CD4-positive, alpha-beta T cell treated with Interleukin-10 for 1 hour (primary cell): ENCODE results near the gene TLL2.

Experiments
- DNase-seq: peaks from one replicate; pipeline ENCODE4 v3.0.0-alpha.2; 2020

TLL2 gene

DNA sequence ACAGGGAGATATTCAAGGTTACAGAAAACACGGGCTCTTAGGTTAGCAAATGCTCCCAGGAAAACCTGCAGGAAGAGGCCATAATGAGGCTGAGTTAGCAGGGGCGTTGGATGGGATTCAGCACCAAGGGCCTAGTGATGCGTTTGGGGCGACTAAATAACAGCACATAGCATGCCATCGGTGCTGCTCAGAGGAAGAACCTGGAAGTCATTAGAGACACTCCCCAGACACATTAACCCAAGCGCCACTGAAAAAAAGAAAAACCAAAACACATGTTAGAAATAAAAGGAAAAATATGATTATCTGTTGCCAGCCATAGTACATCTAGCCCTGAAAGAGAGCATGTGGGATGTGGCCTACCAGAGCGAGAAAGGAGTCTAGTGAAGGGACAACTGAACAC, 126.1 kb downstream of the TLL2 start:
- no peak for DNase-seq

DNA sequence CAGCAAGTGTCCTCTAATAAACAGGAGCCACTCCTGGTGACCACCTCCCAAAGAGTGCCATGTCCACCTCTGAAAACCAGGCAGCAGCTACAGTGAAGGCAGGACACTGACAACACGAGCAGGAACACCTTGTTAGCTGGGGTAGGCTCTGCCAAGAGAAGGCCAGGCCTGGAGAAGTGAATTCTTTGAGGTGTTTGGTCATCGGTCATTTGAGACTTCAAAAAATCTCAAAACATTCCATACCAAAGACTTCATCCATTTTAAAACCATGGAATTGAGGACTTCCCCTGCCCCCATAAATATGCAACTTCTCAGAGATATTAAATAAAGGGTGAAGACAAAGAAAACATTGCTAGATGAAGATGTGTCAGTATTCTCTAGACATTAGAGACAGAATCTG, 126.6 kb downstream of the TLL2 start:
- DNase-seq = no peak

DNA sequence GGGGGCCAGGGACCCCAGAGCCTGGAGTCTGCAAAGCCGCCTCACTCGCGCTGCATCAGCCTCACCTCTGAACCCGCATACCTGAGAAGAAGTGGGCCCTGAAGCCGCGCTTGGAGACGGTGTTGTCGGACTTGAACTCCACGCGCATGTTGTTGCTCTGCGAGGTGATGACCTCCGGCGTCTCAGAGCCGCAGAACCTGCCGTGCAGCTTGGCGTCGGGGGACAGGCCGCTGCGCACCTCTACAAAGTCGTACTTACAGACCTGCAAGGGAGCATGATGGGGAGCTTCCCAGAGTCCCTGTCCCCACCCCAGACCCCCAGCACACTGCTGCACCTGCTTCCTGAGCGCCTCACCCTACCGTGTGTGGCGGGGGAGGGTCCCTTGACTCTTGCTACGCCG, 129.2 kb downstream of the TLL2 start:
- no peak for DNase-seq

DNA sequence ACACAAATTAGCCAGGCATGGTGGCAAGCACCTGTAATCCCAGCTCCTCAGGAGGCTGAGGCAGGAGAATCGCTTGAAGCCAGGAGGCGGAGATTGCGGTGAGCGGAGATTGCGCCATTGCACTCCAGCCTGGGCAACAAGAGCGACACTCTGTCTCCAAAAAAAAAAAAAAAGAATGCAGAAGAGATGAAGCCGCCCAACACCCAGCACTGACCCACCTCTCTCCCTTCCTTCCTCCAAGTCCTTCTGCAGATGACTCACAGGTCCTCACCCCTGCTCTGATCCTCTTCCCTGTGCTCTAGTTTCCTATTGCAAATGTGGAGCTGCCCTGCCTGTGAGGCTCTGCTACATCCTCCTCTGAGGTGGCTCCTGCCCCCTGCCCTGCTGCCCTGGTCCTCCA, 132.9 kb downstream of the TLL2 start:
- no peak for DNase-seq

DNA sequence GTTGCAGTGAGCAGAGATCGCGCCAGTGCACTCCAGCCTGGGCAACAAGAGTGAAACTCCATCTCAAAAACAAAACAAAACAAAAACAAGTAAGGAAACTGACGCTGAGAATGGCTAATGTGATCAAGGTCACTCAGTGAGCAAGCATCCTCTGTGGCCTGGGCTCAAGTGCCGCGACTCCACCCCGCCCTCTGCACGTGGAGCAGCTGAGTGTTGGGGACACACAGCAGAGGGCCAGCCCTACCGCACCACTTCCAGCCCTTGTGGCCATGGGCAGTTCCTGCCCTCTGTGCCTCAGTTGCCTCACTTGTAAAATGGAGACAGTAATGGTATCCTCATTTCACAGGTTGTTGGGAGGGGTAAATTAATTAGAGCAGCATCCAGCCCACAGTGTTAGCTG, 134.0 kb downstream of the TLL2 start:
- no peak for DNase-seq

DNA sequence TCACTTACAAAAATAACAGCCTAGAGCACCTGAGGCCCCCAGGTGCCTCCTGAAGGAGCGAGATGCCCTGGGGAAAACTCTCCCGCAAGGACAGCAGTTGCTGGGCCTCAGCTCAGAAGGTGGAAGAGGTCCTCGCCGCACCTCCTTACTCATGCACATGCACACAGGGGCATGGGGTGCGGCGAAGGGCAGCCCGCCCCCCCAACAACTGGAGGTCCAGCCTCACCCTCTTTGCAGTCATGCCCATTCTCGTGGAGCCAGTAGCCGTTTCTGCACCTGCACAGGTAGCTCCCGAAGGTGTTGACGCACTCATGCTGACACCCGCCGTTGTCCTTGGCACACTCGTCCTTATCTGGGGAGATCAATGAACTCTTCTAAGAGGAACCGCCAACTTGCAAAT, 135.0 kb downstream of the TLL2 start:
- no peak for DNase-seq

DNA sequence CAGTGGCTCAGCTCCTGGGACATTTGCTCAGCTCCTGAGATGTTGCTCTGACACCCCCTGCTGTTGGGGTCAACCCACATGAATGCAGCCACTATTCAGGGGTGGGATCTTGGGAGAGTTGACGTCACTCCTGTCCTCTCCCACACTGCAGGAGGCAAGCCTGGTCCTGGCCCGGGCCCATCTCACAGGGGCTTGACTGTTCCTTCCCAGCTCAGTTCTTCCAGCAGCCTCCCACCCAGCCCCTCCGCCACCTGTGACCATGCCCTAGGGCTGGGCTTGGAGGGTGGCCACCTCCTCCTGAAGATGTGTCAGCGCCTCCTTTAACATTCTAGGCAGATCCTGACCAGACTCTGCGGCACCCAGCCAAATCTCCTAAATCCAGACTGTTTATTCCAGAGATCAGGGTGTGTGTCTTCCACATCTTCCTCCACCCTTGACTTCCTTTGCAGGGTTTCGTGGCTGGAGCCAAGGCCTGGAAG, 135.9 kb downstream of the TLL2 start:
- no peak for DNase-seq

DNA sequence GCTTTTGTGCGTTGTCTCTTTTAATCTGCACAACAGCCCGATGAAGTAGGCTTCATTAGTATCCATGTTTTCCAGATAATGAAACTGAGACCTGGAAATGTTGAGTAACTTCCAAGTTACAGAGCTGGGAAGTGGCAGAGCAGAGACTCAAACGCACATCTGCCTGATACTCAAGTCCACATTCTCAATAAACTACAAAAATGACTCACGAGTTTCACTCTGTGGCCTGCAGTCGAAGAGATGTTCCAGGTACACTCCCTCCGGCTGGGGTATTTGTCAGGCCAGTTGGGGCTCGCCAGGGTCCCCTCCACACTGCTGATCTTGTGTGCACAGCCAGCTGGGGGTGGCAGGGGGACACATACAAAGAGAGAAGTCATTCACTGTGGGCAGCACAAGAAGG, 137.2 kb downstream of the TLL2 start:
- no peak for DNase-seq

DNA sequence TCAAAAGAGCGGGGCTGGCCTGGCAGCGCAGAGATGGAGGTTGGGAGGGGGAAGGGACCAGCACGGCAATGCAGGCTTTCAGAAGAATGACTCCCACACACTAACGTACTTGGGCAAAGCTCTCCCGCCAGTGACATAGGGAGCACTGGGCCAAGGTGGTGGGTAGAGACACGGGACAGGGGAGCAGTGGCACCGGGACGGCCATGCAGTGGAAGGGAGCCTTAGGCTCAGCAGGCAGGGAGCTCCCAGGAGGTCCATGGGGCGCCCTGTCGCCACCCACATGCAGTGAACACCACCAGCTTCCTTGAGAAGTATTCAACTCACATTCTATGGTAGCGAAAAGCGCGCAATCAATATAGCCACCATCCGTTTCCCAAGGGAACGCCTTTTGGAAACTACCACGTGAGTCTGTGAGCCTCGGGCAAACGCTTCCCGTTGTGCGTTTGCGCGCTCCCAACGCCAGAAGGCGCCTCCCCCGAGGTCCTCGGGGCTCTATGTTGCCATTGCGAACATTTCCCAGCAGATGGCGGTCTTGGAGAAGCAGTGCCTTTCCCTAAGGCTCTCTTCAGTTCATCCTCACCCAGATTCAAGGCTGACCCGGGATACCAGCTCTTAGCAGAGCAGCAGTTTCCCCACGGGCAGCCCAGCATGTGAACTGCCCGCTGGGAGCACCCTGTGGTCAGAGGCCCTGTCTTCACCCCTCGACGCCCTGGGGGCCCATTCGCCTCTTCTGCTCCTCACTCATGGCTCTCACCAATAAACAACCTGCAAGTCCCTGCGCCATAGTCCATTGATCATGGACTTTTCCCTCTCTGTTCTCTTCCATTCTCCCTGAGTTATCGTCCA, 138.5 kb downstream of the TLL2 start:
- peak; percentile 70 for DNase-seq

DNA sequence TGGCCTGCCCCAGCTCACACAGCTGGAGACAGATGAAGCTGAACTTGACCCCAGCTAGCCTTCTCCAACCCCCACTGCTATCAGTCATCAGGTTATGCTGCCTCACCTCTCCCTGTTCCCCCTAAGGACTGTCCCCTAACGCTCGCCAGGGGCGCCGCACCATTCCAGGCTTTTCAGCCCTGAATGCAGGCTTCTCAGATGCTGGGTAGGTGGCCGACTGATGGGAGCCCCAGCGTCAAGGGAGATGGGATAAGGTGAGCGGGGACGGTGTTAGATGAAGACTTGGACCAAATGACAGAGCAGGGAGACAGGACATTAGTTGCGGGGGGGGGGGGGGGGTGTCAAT, 139.1 kb downstream of the TLL2 start:
- DNase-seq = no peak

DNA sequence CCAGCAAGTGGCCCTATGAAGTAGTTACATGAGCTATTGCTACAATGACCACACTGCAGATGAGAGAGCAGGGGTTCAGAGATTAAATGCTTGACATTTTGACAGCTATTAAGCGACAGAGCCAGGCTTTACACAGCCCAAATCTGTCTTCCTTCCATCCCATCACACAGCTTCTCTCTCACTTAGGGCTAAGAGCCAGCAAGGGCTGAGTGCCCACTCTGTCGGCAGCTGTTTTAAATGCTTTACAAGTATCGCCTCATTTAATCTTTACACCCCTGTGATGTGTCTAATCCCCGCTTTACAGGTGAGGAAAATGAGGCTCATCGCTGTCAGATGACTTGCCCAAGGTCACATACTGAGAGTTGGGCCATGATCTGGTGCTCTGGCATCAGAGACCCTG, 139.7 kb downstream of the TLL2 start:
- no peak for DNase-seq

DNA sequence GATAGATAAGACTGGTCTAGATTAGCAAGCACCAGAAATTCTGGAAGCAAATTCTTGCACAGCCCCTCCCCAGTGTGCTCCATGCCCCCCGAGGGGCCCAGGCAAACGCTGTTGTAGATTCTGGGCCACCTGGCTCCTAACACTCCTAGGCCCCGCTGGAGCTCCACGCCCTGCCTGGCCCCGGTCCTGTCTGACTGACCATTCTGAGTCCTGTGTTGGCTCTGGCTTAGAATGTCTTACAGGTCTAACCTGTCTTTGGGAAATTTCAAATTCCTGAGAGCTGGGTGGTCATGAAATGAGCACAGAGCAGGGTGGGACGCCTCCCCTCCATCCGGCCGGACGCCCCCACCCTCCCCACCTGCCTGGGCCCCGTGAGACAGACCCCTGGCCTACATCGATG, 142.4 kb downstream of the TLL2 start:
- DNase-seq = no peak

DNA sequence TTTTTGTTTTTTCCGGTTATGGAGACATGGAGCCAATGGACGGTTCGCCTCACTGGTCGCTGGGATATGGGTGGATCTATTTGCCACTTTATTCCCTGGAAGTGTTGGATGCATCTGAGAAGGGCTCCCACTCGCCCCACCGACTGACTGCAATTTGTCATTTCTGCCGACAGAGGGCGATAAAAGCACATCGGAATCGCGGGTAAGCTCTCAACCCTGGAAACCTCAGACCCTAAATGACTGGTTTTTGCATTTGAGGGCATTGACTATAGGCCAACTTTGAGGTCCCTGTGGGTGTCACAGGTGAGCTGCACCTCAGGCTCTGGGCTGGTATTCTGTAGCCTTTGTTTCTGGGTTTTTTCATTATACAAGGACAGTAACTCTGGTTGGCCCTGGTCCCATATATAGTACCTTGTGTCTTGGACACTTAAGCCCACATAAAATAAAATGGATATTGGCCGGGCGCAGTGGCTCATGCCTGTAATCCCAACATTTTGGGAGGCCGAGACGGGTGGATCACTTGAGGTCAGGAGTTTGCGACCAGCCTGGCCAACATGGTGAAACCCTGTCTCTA, 143.1 kb downstream of the TLL2 start:
- peak; percentile 55 for DNase-seq

DNA sequence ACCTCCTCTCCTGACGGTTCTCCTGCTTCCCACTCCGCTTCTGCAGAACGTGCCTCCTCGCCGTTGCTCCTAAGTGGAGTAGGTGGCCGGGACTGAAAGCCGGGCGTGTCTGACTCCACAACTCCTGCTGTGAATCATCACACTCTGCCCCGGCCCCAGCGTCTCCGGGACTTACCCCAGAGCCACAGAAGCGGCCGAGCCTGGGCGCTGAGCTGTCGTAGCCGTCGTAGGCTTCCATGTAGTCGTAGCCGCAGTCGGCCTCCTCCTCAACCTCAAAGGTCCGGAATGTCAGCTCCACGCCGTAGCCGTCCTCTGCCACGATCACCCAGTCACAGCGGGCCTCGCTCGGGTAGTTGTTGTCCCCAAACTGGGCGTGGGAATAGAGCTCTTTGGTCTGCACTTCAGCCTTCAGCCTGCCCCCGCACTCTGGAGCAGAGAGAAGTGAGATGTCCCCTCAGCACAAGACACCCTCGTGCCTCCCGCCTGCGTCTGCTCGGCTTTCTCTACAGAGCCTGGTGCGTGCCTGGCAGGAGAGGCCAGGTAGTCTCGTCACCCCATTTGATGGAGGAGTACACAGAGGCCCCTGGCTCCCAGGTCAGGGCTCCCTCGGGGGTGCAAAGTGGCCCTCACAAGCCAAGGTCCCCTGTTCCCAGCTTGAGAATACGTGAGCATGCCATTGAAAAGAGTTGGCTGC, 143.7 kb downstream of the TLL2 start:
- no peak for DNase-seq

DNA sequence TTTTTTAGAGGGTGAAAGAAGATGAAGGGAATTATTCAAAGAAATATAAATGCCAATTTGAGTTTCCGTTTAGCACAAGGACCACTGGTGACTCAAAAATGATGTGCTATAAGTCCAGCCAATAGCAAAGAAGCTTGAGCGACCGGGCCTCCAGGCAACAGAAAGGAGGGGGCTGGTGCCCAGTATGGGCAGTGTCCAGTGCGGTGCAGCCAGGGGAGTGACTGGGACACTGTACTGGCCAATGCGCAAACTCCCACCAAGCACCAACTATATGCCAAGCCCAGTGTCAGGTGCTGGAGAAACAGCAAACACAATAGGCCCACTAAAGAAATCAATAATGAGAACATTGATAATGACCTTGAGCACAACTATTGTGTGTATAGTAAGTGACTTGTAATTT, 144.8 kb downstream of the TLL2 start:
- no peak for DNase-seq

DNA sequence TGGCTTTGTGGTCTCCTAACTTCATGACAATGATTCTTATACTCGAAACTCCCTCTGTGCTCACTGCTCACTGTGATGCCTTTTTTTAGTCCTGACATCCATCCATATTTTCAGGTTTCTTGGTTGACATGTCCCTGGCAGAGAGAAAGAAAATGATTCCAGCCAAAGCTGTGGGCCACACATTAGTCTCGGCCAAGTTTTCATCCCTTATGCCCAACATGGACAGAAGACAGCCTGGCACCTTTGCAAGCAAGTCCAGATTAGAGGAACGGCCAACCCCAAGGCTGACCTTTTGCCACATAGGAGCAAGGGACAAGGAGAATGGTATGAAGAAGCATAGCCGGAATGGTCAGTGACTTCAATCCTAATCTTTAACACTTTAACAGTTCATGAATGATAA, 146.3 kb downstream of the TLL2 start:
- no peak for DNase-seq

DNA sequence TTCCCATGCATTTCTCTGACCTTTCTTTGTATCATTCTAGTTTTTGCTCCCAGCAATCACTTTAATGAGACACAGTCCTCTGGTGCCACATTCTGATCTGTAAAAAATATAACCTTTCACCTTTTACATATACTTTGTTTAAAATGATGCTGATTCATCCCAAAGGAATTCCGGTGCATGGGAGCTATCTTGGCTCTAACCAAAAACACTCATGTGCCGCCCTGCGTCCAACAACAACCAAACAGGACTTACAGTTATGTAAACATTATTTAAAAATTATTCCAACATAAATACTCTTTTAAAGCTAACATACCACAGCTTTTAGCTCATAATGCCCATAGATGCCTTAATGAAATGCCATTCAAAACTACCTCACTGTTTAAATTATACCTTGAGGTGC, 147.2 kb downstream of the TLL2 start:
- no peak for DNase-seq

DNA sequence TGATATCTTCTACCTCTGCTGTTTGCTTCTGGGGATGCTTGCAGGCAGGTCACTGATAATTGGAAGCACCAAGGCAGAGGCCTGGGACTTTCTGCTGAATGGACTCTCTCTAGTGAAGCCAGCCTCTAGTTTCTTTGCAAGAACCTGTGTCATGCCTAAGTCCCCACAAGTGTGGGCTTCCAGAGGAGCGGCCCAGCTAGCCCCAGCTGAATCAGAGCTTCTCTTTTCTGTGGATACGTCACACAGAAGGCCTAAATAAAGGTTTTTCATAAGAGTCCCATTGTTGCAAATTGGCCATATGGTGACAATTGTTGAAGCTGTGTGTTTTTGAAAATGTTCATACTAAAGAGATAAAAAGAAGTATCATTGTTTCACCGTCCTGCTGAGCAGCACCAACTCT, 148.2 kb downstream of the TLL2 start:
- DNase-seq = no peak

DNA sequence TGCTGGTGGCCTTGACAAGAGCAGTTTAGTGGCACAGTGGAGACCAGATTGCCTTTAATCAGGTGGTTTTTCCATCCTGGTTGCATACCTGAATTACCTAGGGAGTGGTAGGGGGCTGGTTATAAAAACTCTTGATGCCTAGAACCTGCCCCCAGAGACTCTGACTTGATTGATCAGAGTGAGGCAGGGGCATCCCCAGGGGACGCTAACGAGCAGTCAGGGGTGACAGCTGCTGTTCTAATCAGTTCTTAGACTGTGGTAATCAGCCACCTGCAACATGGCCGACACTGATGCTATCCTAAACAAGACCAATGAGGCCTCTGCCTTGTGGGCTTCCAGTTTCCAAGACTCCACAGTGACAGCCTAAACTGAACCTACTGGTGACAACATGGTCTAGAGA, 153.0 kb downstream of the TLL2 start:
- no peak for DNase-seq

DNA sequence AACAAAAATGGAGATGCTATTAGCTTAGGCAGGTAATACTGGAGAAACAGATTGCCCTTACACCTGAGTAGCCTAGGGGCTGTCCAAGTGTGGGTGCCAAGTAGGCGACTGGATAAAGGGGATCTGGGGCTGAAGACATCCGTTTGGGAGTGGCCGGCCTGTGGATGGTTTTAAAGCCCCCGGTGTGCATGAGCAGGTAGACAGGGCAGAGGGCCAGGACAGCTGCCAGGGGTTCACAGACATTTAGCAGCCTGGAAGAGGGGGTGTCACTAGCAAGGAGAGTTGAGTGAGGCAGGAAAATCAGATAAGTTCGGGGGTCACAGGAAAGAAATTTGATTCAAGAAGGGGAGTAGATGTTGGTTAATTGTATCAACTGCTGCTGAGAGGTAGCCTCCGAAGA, 153.4 kb downstream of the TLL2 start:
- DNase-seq = no peak

DNA sequence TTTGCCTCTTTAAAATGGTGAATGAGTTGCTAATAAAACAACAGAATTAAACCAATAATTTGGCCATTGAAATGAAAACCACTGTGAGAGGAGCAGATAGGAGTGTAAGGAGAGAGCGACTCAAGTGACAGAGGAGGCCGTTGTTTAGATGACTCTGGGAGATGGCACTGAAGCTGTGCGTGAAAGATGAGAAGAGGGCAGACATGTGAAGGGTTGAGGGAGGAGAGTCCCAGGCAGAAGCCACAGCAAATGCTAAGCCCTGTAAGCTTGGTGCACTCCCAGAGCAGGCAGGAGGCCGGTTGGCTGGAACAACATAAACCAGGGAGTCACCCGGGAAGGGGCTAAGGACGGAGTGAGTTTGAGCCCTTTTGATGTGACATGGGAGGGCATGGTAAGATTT, 154.1 kb downstream of the TLL2 start:
- no peak for DNase-seq

DNA sequence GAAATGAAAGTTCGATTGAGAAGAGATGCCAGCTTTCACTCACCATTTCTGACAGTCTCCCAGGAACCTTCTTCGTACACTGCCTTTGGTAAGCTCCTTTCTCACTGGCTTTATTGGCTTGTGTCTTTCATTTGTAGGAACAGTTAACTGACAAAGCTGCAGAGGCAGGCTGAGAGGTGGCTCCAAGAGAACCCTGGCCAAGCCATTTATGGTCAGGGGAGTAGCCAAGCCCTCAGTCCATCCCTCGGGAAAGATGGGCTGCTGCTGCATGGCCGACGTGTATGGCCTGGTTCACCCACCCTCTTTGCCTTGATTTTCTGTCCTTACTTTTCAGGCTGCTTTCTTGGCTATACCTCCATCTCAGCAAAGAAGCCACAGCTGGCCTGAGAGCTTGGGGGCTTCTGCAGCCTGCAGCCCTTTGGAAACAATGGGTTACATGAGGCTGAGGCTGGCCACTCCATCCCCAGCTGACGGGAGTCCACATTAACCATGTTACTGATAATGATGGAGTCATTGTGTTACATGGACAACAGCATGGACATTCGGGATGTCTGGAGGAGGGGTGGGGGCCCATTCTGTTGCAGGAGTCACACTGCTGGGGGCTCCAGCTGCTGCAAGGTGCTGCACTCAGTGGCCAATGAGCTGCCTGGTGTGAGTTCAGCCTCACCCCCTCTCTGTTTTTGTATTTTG, 154.7 kb downstream of the TLL2 start, which contains the start of gene OPALIN:
Gene OPALIN, minus strand, starts transcription at position 152 of the 690 bp plus-strand sequence. Its CDS starts 106 bp downstream, at position 46.
- no peak for DNase-seq

DNA sequence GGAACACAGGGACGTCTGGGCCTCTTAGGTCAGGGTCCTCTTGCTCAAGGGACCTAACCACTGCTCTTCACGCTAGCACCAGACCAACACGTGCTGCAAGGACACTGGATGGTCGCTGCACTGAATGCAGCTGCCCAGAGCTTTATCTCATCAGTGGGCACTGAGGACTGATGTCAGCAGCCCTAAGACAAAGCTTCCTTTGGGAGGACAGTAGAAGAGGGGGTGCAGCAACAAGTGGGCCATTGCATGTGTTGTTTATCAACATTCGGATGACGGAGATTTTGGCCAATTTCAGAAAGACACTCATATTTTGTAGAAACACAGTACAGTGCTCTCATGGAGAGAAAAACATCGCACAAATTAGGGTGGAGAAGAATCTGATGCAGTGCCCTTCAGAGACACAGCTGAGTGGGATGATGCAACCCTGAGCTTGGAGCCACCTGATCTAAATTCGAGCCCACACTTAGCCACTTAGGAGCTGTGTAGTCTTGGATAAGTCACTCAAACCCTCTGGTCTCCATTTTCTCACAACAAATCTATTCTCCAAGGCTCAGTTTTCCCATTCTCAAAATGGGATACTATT, 156.6 kb downstream of the TLL2 start:
- DNase-seq = no peak
